Suprapubic skin (tissue), 4 donors: ENCODE results near the gene ANKRD24. TPM values are rescaled to one million over a fixed set of nuclear protein-coding genes. Genes with fewer than 3 reads are reported as not detected.
"Not testable (repeated sequence)": the region's sequence is repeated elsewhere in the genome, so short reads cannot be mapped to it uniquely, and the experiment has no call there.

Experiments used
- DNase-seq, 2 donors: peaks; one replicate each; pipeline ENCODE4 v3.0.0-alpha.2; 2019; ENCODE audit warnings: low spot score in 2 of 2
- H3K27ac ChIP-seq: fragments of 200-600 bp; sonication (generic); one replicate; pipeline ENCODE4 v1.5.1; 2019
- H3K27me3 ChIP-seq: fragments of 200-600 bp; sonication (generic); one replicate; pipeline ENCODE4 v1.5.1; 2019
- H3K36me3 ChIP-seq: fragments of 200-600 bp; sonication (generic); one replicate; pipeline ENCODE4 v1.5.1; 2019
- H3K4me1 ChIP-seq: fragments of 200-600 bp; sonication (generic); one replicate; pipeline ENCODE4 v1.5.1; 2019
- H3K4me3 ChIP-seq: fragments of 200-600 bp; sonication (generic); one replicate; pipeline ENCODE4 v1.5.1; 2019; ENCODE audit warnings: mild to moderate bottlenecking
- H3K9me3 ChIP-seq: fragments of 200-600 bp; sonication (generic); one replicate; pipeline ENCODE4 v1.5.1; 2019
- CTCF ChIP-seq, 2 donors: fragments of 200-600 bp in 1 of 2; fragments of 450-650 bp in 1 of 2; sonication (generic) in 1 of 2; IDR thresholded peaks; one replicate each; pipeline ENCODE4 v1.5.1; 2016 to 2019; ENCODE audit warnings: antibody characterized with exemption in 2 of 2, mild to moderate bottlenecking in 1 of 2, moderate library complexity in 1 of 2
- EP300 ChIP-seq: sonication (generic); formaldehyde crosslinking; IDR thresholded peaks from one replicate; pipeline ENCODE4 v1.6.1; 2017; ENCODE audit warnings: antibody characterized with exemption
- POLR2A ChIP-seq, 2 donors: fragments of 450-650 bp; IDR thresholded peaks; one replicate each; pipeline ENCODE4 v1.6.1; 2017; ENCODE audit warnings: antibody characterized with exemption in 2 of 2, mild to moderate bottlenecking in 2 of 2, moderate library complexity in 2 of 2
- POLR2AphosphoS5 ChIP-seq, 3 donors: sonication (generic); formaldehyde crosslinking; IDR thresholded peaks; one replicate each; pipeline ENCODE4 v1.6.1; 2017; ENCODE audit warnings: antibody characterized with exemption in 3 of 3
- whole genome bisulfite sequencing: methylation state at CpG from one replicate; pipeline ENCODE4 v1.1.5; 2018; 5-methylcytosine and 5-hydroxymethylcytosine counted together
- total RNA-seq, 4 donors: library from RNA; depleted of rRNA; stranded (reverse); fragments of >200 nt; gene quantifications; one replicate each; pipeline ENCODE4 v1.1.0, GENCODE V29; 2016

Gene ANKRD24
- total RNA-seq, 4 donors from 2014 or later = 0.44 to 0.87 (median 0.54) TPM

- 56% methylated on average over 8 of the region's 10 CpGs for WGBS
- peaks cover 8% of the 10 kb centered on the region for H3K27me3 ChIP-seq
- DNase-seq = no peak
- H3K36me3 ChIP-seq = peaks cover 34% of the 10 kb centered on the region
- H3K27ac ChIP-seq = no peak overlapping the region
- no peaks in the 10 kb centered on the region for H3K4me1 ChIP-seq
- no peak overlapping the region for H3K4me3 ChIP-seq
- TF ChIP-seq POLR2AphosphoS5 (IDR thresholded peaks at IDR 0.05) = no peak
- no peak for TF ChIP-seq EP300
- no peak for TF ChIP-seq CTCF (IDR thresholded peaks at IDR 0.05)
- TF ChIP-seq POLR2A (IDR thresholded peaks at IDR 0.05) = no peak
- no peaks in the 10 kb centered on the region for H3K9me3 ChIP-seq
These were observed 90.4 kb downstream of the ANKRD24 start for GRCh38 chr19:4272894-4273293.

DNA sequence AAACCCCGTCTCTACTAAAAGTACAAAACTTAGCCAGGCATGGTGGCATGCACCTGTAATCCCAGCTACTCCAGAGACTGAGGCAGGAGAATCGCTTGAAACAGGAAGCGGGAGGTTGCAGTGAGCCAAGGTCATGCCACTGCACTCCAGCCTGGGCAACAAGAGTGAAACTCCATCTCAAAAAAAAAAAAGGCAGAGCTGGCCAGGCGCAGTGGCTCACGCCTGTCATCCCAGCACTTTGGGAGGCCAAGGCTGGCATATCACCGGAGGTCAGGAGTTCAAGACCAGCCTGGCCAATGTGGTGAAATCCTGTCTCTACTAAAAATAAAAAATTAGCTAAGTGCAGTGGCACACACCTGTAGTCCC is 91.8 kb downstream of the ANKRD24 start:
- H3K9me3 ChIP-seq, H3K4me1 ChIP-seq, H3K27ac ChIP-seq, DNase-seq, H3K4me3 ChIP-seq: not testable (repeated sequence)
- WGBS = 89% methylated on average over 6 of the region's 6 CpGs
- Histone ChIP-seq H3K27me3 (peaks cover 22% of the 10 kb centered on the region), H3K36me3 (peaks cover 21% of the 10 kb centered on the region)

Other genes with a start within 250 kb of the ANKRD24 start
- gene NMRK2, start 249.6 kb upstream of the ANKRD24 start, total RNA-seq = not detected
- 10 to 100 TPM; 56.5 to 71.8 (median 61.7) TPM for gene DAPK3, start 211.6 kb upstream of the ANKRD24 start, total RNA-seq
- gene EEF2, start 197.2 kb upstream of the ANKRD24 start, total RNA-seq = 1,000 to 10,000 TPM; 1,423 to 2,137 (median 2,023) TPM
- gene PIAS4, start 175.0 kb upstream of the ANKRD24 start, total RNA-seq = 10 to 100 TPM; 17.1 to 28.7 (median 22.6) TPM
- gene ZBTB7A, start 115.8 kb upstream of the ANKRD24 start, total RNA-seq = 10 to 100 TPM; 60.3 to 94.2 (median 77.4) TPM
- gene MAP2K2, start 58.6 kb upstream of the ANKRD24 start, total RNA-seq = 100 to 1,000 TPM in 1 of 4 donors, 10 to 100 TPM in 3; 88.0 to 103 (median 95.0) TPM
- gene CREB3L3, start 29.1 kb upstream of the ANKRD24 start, total RNA-seq = under 1 TPM in 1 of 4 donors, not detected in 3; 0.64 TPM
- gene SIRT6, start 126 bp upstream of the ANKRD24 start, total RNA-seq = 10 to 100 TPM; 28.1 to 45.7 (median 31.8) TPM
- gene EBI3, start 46.8 kb downstream of the ANKRD24 start, total RNA-seq = under 1 TPM in 3 of 4 donors, not detected in 1; 0.57 to 0.89 (median 0.57) TPM
- gene YJU2, start 64.4 kb downstream of the ANKRD24 start, total RNA-seq = 10 to 100 TPM; 23.3 to 34.3 (median 26.9) TPM
- gene SHD, start 96.6 kb downstream of the ANKRD24 start, total RNA-seq = not detected
- gene TMIGD2, start 119.7 kb downstream of the ANKRD24 start, total RNA-seq = not detected
- gene FSD1, start 121.9 kb downstream of the ANKRD24 start, total RNA-seq = not detected
- gene STAP2, start 156.1 kb downstream of the ANKRD24 start, total RNA-seq = 10 to 100 TPM; 67.0 to 93.1 (median 87.2) TPM
- 1 to 10 TPM; 6.5 to 9.5 (median 8.9) TPM for gene MPND, start 160.9 kb downstream of the ANKRD24 start, total RNA-seq
- 100 to 1,000 TPM in 1 of 4 donors, 10 to 100 TPM in 3; 67.0 to 103 (median 81.0) TPM for gene SH3GL1, start 217.9 kb downstream of the ANKRD24 start, total RNA-seq
- gene CHAF1A, start 220.0 kb downstream of the ANKRD24 start, total RNA-seq = 10 to 100 TPM in 2 of 4 donors, 1 to 10 TPM in 2; 8.5 to 20.4 (median 11.4) TPM